ENCODE measurements around the gene CIZ1.

Gene CIZ1

GRCh38 chr9:128225770-128226411 is 34.5 kb upstream of the CIZ1 start:
- no peak overlapping the region for H3K4me3 ChIP-seq (ENCODE audit: low read depth, low read length)
- DNase-seq (ENCODE audit: low read depth): no peak
- no peak for TF ChIP-seq CTCF (IDR thresholded peaks at IDR 0.05; ENCODE audit: low read depth, low read length, missing control alignments)

GRCh38 chr9:128224877-128225276 is 33.5 kb upstream of the CIZ1 start:
- H3K4me3 ChIP-seq (ENCODE audit: low read depth, low read length): no peak overlapping the region
- DNase-seq (ENCODE audit: low read depth): no peak
- no peak for TF ChIP-seq CTCF (IDR thresholded peaks at IDR 0.05; ENCODE audit: low read depth, low read length, missing control alignments)

- DNase-seq (ENCODE audit: low read depth): no peak
- H3K4me3 ChIP-seq (ENCODE audit: low read depth, low read length): no peak overlapping the region
- TF ChIP-seq CTCF (IDR thresholded peaks at IDR 0.05; ENCODE audit: low read depth, low read length, missing control alignments): no peak
Measured at GRCh38 chr9:128222880-128223670, 31.7 kb upstream of the CIZ1 start.

- no peak for DNase-seq (ENCODE audit: low read depth)
- H3K4me3 ChIP-seq (ENCODE audit: low read depth, low read length): no peak overlapping the region
- no peak for TF ChIP-seq CTCF (IDR thresholded peaks at IDR 0.05; ENCODE audit: low read depth, low read length, missing control alignments)
Measured at GRCh38 chr9:128222026-128222425, 30.7 kb upstream of the CIZ1 start.

- TF ChIP-seq CTCF (IDR thresholded peaks at IDR 0.05; ENCODE audit: low read depth, low read length, missing control alignments): no peak
- no peak overlapping the region for H3K4me3 ChIP-seq (ENCODE audit: low read depth, low read length)
- no peak for DNase-seq (ENCODE audit: low read depth)
Measured at GRCh38 chr9:128219831-128220230, 28.5 kb upstream of the CIZ1 start.

- peak; percentile 92 for DNase-seq (ENCODE audit: low read depth)
- no peak for TF ChIP-seq CTCF (IDR thresholded peaks at IDR 0.05; ENCODE audit: low read depth, low read length, missing control alignments)
- H3K4me3 ChIP-seq (ENCODE audit: low read depth, low read length): peak overlapping the region; percentile 53
Measured at GRCh38 chr9:128218518-128219389, 27.4 kb upstream of the CIZ1 start.
